ENCODE results near the gene ANGEL2.
"Not testable (repeated sequence)": the region's sequence is repeated elsewhere in the genome, so short reads cannot be mapped to it uniquely, and the experiment has no call there.

ANGEL2 gene

GRCh38 chr1:212974711-212975110 is 41.0 kb downstream of the ANGEL2 start:
- no peak for DNase-seq

GRCh38 chr1:212973899-212974298 is 41.8 kb downstream of the ANGEL2 start:
- no peak for DNase-seq

GRCh38 chr1:212973426-212973825 is 42.2 kb downstream of the ANGEL2 start:
- no peak for DNase-seq

- DNase-seq, result no peak
These were observed 44.4 kb downstream of the ANGEL2 start for GRCh38 chr1:212971312-212971711.

- no peak for DNase-seq
These were observed 45.6 kb downstream of the ANGEL2 start for GRCh38 chr1:212970085-212970484.

- DNase-seq, result no peak
These were observed 47.3 kb downstream of the ANGEL2 start for GRCh38 chr1:212968368-212968863.

GRCh38 chr1:212967801-212968200 is 47.9 kb downstream of the ANGEL2 start:
- DNase-seq, result no peak

GRCh38 chr1:212966616-212967015 is 49.1 kb downstream of the ANGEL2 start:
- DNase-seq, result no peak

GRCh38 chr1:212964993-212965392 is 50.7 kb downstream of the ANGEL2 start:
- not testable (repeated sequence) for DNase-seq

- DNase-seq, result no peak
These were observed 51.6 kb downstream of the ANGEL2 start for GRCh38 chr1:212964102-212964501.

GRCh38 chr1:212962509-212962908 is 53.2 kb downstream of the ANGEL2 start:
- no peak for DNase-seq

GRCh38 chr1:212960932-212961331 is 54.7 kb downstream of the ANGEL2 start:
- no peak for DNase-seq

- DNase-seq, result no peak
These were observed 56.1 kb downstream of the ANGEL2 start for GRCh38 chr1:212959266-212960220.

- no peak for DNase-seq
These were observed 57.5 kb downstream of the ANGEL2 start for GRCh38 chr1:212958175-212958574.

GRCh38 chr1:212957546-212957945 is 58.1 kb downstream of the ANGEL2 start:
- no peak for DNase-seq

GRCh38 chr1:212955961-212956620 is 59.6 kb downstream of the ANGEL2 start:
- DNase-seq, result no peak

GRCh38 chr1:212955098-212955497 is 60.6 kb downstream of the ANGEL2 start:
- no peak for DNase-seq

GRCh38 chr1:212954514-212954913 is 61.2 kb downstream of the ANGEL2 start:
- DNase-seq, result no peak

- no peak for DNase-seq
These were observed 62.3 kb downstream of the ANGEL2 start for GRCh38 chr1:212953321-212953720.

- DNase-seq, result no peak
These were observed 63.1 kb downstream of the ANGEL2 start for GRCh38 chr1:212952641-212952976.

GRCh38 chr1:212951947-212952640 is 63.6 kb downstream of the ANGEL2 start:
- DNase-seq, result no peak

GRCh38 chr1:212951126-212951946 is 64.3 kb downstream of the ANGEL2 start:
- DNase-seq, result no peak

All from activated CD4-positive, CD25-positive, alpha-beta regulatory T cell treated with anti-CD3 and anti-CD28 coated beads, Interleukin-2, amount 50 U/mL, for 72 hours (primary cell).